Superior temporal gyrus (tissue), 1 donor: ENCODE measurements around the gene SPI1.
A peak's percentile ranks its signal among the peaks of the same experiment; 100 is the strongest.
"Not testable (repeated sequence)": the region's sequence is repeated elsewhere in the genome, so short reads cannot be mapped to it uniquely, and the experiment has no call there.

Experiments used
- DNase-seq: peaks from one replicate; pipeline ENCODE4 v3.0.0-alpha.2; 2016; ENCODE audit errors: extremely low spot score

The SPI1 gene

DNA sequence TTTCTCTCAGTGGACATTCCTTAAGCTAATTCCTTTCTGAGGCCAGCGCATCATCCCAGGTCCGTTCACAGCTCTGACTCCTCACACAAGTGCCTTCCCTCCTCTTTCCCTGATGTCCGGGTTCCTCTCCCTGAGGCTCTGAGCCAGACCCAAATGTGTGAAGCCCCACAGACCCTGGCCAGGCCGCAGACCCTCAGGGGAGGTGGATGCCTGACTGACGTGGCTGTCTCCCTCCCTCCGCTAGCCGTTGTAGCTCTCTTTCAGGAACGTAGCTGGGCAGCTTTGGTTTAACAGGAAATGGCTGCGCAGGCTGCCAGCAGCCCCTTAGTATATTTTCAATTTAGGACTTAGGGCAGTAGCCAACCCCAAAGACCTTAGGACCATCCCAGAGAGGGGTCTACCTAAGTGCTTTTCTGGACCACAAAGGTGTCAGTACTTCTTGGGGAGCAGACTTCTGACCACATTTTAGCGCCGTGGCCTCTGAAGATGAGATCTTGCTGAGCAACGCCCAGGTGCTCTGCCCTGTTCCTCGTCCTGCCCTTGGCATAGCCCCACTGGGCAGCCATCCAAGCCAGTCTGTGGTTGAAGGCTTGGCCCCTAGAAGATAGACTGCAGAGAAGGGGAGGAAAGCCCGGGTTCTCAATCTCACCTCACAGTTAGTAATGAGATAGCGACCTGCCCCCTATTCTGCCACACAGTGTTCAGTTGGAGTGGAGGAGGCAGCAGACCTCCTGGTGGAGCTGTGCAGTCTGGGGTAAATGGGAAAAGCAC lies 52.9 kb downstream of the SPI1 start:
- no peak for DNase-seq

GRCh38 chr11:47324520-47324919 lies 53.8 kb downstream of the SPI1 start:
- no peak for DNase-seq

- no peak for DNase-seq
Measured at GRCh38 chr11:47318166-47318565, 60.2 kb downstream of the SPI1 start.

DNA sequence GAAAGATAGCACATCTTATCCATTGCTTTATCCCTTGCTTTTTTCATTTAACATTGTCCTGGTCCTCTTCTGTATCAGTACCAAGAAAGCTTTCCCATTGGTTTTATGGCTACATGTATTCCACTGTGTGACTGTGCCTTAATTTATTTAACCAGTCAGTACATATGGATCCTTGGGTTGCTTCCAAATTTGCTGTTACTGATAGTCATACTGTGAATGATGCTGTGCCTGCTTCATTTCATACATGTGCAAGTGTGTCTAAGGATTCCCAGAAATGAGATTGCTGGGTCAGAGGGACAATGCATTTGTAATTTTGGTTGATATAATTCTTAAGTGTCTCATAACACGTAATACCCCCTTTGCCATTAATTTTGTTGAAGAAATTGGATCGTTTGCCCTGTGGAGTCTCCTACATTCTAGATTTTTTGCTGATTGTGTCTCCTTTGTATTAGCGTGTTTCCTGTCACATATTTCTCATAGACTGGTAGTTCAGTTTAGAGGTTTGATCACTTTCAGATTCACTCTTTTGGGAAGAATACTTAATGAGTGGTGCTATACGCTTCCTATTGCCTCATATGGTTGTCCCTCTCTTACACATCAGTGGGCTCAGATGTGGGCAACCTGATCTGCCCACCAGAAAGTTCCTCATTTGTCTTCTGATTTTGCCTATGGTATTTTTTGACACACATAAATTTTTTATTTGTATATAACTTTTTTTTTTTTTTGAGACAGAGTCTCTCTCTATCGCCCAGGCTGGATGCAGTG lies 61.1 kb downstream of the SPI1 start:
- no peak for DNase-seq

DNA sequence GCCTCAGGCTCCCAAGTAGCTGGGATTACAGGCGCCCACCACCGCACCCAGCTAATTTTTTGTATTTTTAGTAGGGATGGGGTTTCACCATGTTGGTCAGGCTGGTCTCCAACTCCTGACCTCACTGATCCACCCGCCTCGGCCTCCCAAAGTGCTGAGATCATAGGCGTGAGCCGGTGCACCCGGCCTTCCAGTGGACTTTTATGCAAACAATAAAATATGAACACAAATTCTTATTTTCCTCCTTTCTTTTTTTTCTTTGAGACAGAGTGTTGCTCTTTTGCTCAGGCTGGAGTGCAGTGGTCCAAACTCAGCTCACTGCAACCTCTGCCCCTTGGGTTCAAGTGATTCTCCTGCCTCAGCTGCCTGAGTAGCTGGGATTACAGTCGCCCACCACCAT lies 61.8 kb downstream of the SPI1 start:
- DNase-seq = not testable (repeated sequence)

DNA sequence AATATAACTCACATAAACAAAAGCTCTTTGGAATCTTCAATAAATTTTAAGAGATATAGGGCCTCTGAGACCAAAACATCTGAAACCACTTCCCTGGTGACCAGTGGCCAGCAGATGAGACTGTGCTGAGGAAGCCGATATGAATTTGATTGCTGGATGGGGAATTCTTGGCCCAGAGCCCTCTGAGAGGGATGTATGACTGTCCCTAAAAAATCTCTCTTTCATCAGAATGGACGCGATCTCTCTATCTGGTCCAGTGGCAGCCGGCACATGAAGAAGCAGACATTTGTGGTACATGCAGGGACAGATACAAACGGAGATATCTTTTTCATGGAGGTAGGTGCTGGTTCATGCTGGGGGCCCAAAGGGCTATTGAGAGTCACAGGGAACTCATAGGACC lies 63.4 kb downstream of the SPI1 start:
- no peak for DNase-seq

DNA sequence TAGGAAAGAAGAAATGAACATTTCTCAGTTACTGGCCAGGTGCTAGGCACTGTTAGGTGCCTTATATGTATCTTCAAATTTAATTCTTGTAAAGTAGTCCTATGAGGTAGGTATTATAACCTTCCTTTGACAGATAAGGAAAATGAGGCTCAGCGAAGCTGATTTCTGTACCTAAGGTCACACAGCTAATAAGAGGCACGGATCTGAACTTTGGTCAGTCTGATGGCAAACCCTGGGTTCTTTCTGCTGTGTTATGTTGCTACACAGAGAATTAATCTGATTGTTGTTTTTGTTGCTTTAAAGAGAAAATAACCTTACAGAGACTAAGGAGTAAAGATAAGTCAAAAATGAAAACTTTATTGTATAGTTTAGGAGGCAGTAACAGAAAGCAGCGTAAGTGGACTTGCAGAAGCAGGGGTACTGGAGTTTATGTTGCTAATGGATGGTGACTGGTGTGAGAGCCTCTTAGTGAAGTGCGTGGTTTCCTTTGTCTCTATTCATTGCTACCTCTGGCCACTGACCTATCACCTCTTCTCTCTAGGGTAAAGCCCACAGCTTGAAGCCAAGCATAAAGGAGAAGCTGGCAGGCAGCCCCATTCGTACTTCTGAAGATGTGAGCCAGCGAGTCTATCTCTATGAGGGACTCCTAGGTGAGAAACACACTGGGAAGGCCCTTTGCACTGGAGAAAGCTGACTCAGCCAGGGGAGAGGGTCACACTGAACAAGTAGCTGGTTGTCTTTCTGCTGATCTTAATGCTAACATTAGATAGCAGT lies 70.1 kb downstream of the SPI1 start:
- no peak for DNase-seq

GRCh38 chr11:47306484-47306844 lies 71.9 kb downstream of the SPI1 start:
- peak; percentile 38 for DNase-seq

DNA sequence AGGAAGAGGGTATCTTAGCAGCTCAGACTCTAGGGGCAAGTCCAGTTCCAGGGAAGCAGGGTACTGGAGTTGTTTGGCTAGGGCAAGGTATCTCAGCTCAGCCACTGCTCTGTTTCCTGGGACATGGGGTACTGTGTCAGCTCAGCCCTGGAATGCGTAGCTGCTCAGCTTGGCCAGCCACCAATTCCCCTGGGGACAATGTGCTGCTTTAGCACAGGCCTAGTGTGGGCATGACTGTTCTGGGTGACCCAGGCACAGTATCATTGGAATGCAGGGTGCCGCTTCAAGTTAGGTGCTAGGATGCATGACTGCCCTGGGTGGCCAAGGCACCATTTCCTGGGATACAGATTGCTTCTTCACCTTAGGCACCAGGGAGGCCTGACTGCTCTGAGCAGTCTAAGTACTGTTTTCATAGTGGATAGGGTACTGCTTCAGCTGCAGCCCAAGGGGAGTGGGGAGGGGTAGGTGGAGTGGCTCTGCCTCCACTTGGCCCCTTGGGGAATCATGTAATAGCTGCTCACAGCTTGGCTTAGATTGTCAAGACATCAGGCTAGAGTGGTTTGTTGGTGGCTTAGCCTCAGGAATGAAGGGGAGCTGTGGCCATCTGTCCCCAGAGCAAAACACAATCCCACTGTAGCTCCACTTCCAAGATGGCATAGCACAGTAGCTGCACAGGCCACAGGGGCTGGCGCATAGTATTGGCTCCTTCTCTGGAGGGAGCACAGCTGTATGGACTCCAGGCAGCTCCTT lies 72.4 kb downstream of the SPI1 start:
- DNase-seq = peak; percentile 80
